K562 (cell line): ENCODE measurements around the gene YPEL4. TPM values are rescaled to one million over a fixed set of nuclear protein-coding genes. Genes with fewer than 3 reads are reported as not detected.

ENCODE experiments used
- ELF1 ChIP-seq: fragments of 200-800 bp; sonication (Bioruptor generic); IDR thresholded peaks from 2 replicates; pipeline ENCODE4 v1.6.1; 2016; ENCODE audit warnings: missing genetic modification characterization, missing compliant biosample characterization
- ETV5 ChIP-seq: sonication (generic); formaldehyde crosslinking; IDR thresholded peaks from 2 replicates; pipeline ENCODE4 v1.4.0; 2020; ENCODE audit warnings: low read depth, mild to moderate bottlenecking, missing genetic modification reagents
- HBP1 ChIP-seq: fragments of 450-650 bp; formaldehyde crosslinking; IDR thresholded peaks from 2 replicates; pipeline ENCODE4 v1.4.0; 2022; ENCODE audit warnings: missing genetic modification characterization
- KDM1A ChIP-seq, 2 experiments: fragments of 450-650 bp; IDR thresholded peaks; 2 replicates each; pipeline ENCODE4 v1.6.1; 2016; ENCODE audit warnings: mild to moderate bottlenecking in 2 of 2
- KDM2B ChIP-seq: fragments of 250-450 bp; sonication (Bioruptor Pico); IDR thresholded peaks from 2 replicates; pipeline ENCODE4 v1.8.0; 2021; ENCODE audit warnings: mild to moderate bottlenecking, moderate library complexity
- SPI1 ChIP-seq: IDR thresholded peaks from 2 replicates; pipeline ENCODE4 v1.6.1; 2011; ENCODE audit warnings: low read depth, low read length, control low read depth, borderline replicate concordance
- TBP ChIP-seq: optimal IDR thresholded peaks from 2 replicates; pipeline ENCODE3; 2011; ENCODE audit warnings: low read depth, low read length, improper control_type of control experiment
- XRCC4 ChIP-seq: IDR thresholded peaks from one replicate; pipeline ENCODE4 v1.6.1; 2011; ENCODE audit not compliant: insufficient read depth, insufficient read length; ENCODE audit errors: extremely low read depth
- ZBTB12 ChIP-seq: fragments of 250-450 bp; sonication (Bioruptor Pico); IDR thresholded peaks from 2 replicates; pipeline ENCODE4 v1.4.0; 2020
- ZNF212 ChIP-seq: fragments of 450-650 bp; formaldehyde crosslinking; IDR thresholded peaks from 2 replicates; pipeline ENCODE4 v1.4.0; 2020; ENCODE audit warnings: mild to moderate bottlenecking
- ZNF311 ChIP-seq: fragments of 250-450 bp; sonication (Bioruptor Pico); IDR thresholded peaks from 2 replicates; pipeline ENCODE4 v1.4.0; 2020; ENCODE audit warnings: mild to moderate bottlenecking, moderate library complexity
- ZNF384 ChIP-seq: IDR thresholded peaks from 2 replicates; pipeline ENCODE4 v1.6.1; 2012; ENCODE audit warnings: low read depth, low read length, improper control_type of control experiment
- polyA plus RNA-seq, 8 experiments: library from polyadenylated mRNA; depleted of rRNA in 4 of 8; stranded (reverse) in 5 of 8; unstranded in 3 of 8; fragments of >200 nt; fragmentation: Nextera tagmentation in 2 of 8; fragmentation: Illumina TruSeq in 1 of 8; extraction: Ambion mirVana in 2 of 8; extraction: Trizol in 1 of 8; gene quantifications; 2 replicates each; pipeline versions ENCODE4 v1.2.1 to v1.2.3, GENCODE V29; 2011 to 2014; ENCODE audit warnings: inconsistent platforms in 1 of 8, missing spikeins in 1 of 8
- total RNA-seq, 7 experiments: library from RNA; depleted of rRNA in 6 of 7; stranded (reverse); fragments of >200 nt in 6 of 7; fragmentation: Illumina TruSeq in 2 of 7; extraction: Trizol in 2 of 7; gene quantifications; 2 replicates each; pipeline versions ENCODE4 v1.2.1 to v1.2.3, GENCODE V29; 2011 to 2021; ENCODE audit warnings: low replicate concordance in 1 of 7
- TF ChIP-seq, protein P1 (sequence below), 2 experiments: IDR thresholded peaks in 1 of 2; conservative IDR thresholded peaks in 1 of 2; 2 replicates each; pipeline ENCODE4 v1.6.1; 2016; ENCODE audit warnings: low read depth in 2 of 2, mild to moderate bottlenecking in 1 of 2, missing compliant biosample characterization in 1 of 2, missing genetic modification characterization in 1 of 2, moderate library complexity in 1 of 2
- TF ChIP-seq, protein P2 (sequence below), 2 experiments: IDR thresholded peaks; 2 replicates each; pipeline ENCODE4 v1.6.1; 2012; ENCODE audit warnings: improper control_type of control experiment in 2 of 2, low read depth in 2 of 2, low read length in 2 of 2, borderline replicate concordance in 1 of 2
- TF ChIP-seq, protein P3 (sequence below): fragments of 450-650 bp; IDR thresholded peaks from 2 replicates; pipeline ENCODE4 v1.7.1; 2018; ENCODE audit warnings: mild to moderate bottlenecking, low read depth; ENCODE audit not compliant: partially characterized antibody

The YPEL4 gene
- total and polyA plus RNA-seq, 9 of the 15 experiments (the other 6 are each of a cell fraction or from before 2014, with no cell fraction given) = 0.07 to 1.4 (median 0.40) TPM; not detected in 2

GRCh38 chr11:57657194-57658022 lies 7.7 kb upstream of the YPEL4 start, which contains the start of gene CLP1 (continued):
- TF ChIP-seq, protein P1, sequence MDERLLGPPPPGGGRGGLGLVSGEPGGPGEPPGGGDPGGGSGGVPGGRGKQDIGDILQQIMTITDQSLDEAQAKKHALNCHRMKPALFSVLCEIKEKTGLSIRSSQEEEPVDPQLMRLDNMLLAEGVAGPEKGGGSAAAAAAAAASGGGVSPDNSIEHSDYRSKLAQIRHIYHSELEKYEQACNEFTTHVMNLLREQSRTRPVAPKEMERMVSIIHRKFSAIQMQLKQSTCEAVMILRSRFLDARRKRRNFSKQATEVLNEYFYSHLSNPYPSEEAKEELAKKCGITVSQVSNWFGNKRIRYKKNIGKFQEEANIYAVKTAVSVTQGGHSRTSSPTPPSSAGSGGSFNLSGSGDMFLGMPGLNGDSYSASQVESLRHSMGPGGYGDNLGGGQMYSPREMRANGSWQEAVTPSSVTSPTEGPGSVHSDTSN (CRISPR knock-in tag; IDR thresholded peaks at IDR 0.05; ENCODE audit: low read depth) = no peak
- TF ChIP-seq, protein P1 (tag; conservative IDR thresholded peaks at IDR 0.05; ENCODE audit: low read depth) = 0 out of 2 replicates have a peak, but pooled peaks have one; percentile 8
- TF ChIP-seq, protein P2, sequence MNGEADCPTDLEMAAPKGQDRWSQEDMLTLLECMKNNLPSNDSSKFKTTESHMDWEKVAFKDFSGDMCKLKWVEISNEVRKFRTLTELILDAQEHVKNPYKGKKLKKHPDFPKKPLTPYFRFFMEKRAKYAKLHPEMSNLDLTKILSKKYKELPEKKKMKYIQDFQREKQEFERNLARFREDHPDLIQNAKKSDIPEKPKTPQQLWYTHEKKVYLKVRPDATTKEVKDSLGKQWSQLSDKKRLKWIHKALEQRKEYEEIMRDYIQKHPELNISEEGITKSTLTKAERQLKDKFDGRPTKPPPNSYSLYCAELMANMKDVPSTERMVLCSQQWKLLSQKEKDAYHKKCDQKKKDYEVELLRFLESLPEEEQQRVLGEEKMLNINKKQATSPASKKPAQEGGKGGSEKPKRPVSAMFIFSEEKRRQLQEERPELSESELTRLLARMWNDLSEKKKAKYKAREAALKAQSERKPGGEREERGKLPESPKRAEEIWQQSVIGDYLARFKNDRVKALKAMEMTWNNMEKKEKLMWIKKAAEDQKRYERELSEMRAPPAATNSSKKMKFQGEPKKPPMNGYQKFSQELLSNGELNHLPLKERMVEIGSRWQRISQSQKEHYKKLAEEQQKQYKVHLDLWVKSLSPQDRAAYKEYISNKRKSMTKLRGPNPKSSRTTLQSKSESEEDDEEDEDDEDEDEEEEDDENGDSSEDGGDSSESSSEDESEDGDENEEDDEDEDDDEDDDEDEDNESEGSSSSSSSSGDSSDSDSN (IDR thresholded peaks at IDR 0.05; ENCODE audit: borderline replicate concordance in 1 of 2, low read depth in 2 of 2, low read length in 2 of 2) = peak in 1 of 2 experiments; percentile 74; a peak in 2 of 4 replicates
- peak; percentile 56; the same call in 1 of the 2 replicates for TF ChIP-seq ZNF212 (CRISPR knock-in tag)
- peak; percentile 79 for TF ChIP-seq SPI1
- peak; percentile 39; the same call in 1 of the 2 replicates for TF ChIP-seq ZNF384
- TF ChIP-seq KDM2B (CRISPR knock-in tag) = no peak
- TF ChIP-seq, protein P3, sequence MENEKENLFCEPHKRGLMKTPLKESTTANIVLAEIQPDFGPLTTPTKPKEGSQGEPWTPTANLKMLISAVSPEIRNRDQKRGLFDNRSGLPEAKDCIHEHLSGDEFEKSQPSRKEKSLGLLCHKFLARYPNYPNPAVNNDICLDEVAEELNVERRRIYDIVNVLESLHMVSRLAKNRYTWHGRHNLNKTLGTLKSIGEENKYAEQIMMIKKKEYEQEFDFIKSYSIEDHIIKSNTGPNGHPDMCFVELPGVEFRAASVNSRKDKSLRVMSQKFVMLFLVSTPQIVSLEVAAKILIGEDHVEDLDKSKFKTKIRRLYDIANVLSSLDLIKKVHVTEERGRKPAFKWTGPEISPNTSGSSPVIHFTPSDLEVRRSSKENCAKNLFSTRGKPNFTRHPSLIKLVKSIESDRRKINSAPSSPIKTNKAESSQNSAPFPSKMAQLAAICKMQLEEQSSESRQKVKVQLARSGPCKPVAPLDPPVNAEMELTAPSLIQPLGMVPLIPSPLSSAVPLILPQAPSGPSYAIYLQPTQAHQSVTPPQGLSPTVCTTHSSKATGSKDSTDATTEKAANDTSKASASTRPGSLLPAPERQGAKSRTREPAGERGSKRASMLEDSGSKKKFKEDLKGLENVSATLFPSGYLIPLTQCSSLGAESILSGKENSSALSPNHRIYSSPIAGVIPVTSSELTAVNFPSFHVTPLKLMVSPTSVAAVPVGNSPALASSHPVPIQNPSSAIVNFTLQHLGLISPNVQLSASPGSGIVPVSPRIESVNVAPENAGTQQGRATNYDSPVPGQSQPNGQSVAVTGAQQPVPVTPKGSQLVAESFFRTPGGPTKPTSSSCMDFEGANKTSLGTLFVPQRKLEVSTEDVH = peak; percentile 70
- peak; percentile 94 for TF ChIP-seq ELF1 (tag)
- TF ChIP-seq KDM1A (IDR thresholded peaks at IDR 0.05) = peak in 1 of 2 experiments; percentile 47; a peak in 3 of 4 replicates
- TF ChIP-seq ZNF311 (CRISPR knock-in tag) = 0 out of 2 replicates have a peak, but pooled peaks have one; percentile 44
- TF ChIP-seq ZBTB12 (CRISPR knock-in tag) = peak; percentile 58; the same call in 1 of the 2 replicates
- TF ChIP-seq XRCC4 = no peak
- 0 out of 2 replicates have a peak, but pooled peaks have one; percentile 50 for TF ChIP-seq HBP1 (CRISPR knock-in tag)
- peak; percentile 39 for TF ChIP-seq TBP
- peak; percentile 70; the same call in 1 of the 2 replicates for TF ChIP-seq ETV5 (CRISPR knock-in tag)
